IgD-negative memory B cell (primary cell): ENCODE data around the gene ARHGAP28. TPM values are rescaled to one million over a fixed set of nuclear protein-coding genes. Genes with fewer than 3 reads are reported as not detected.
A peak's percentile ranks its signal among the peaks of the same experiment; 100 is the strongest.

Experiments used
- H3K27ac Mint-ChIP-seq, 3 donors: one replicate each; pipeline ENCODE4 v1.8.0; 2020 to 2022; ENCODE audit warnings: mild to moderate bottlenecking in 3 of 3, mixed read lengths in 3 of 3, moderate library complexity in 1 of 3
- H3K27me3 Mint-ChIP-seq: one replicate; pipeline ENCODE4 v1.8.0; 2021; ENCODE audit warnings: mixed read lengths
- H3K36me3 Mint-ChIP-seq: one replicate; pipeline ENCODE4 v1.8.0; 2020; ENCODE audit warnings: mild to moderate bottlenecking, mixed read lengths
- H3K4me1 Mint-ChIP-seq, 3 donors: one replicate each; pipeline ENCODE4 v1.8.0; 2020 to 2022; ENCODE audit warnings: mixed read lengths in 3 of 3, mild to moderate bottlenecking in 1 of 3
- H3K4me3 Mint-ChIP-seq, 4 donors: one replicate each; pipeline ENCODE4 v1.8.0; 2020 to 2022; ENCODE audit warnings: mild to moderate bottlenecking in 4 of 4, mixed read lengths in 4 of 4, moderate library complexity in 3 of 4
- H3K9me3 Mint-ChIP-seq, 3 donors: one replicate each; pipeline ENCODE4 v1.8.0; 2020 to 2021; ENCODE audit warnings: mixed read lengths in 3 of 3, mild to moderate bottlenecking in 1 of 3
- polyA plus RNA-seq: library from polyadenylated mRNA; unstranded; fragments of 300-500 nt; fragmentation: Illumina TruSeq; gene quantifications from one replicate; pipeline ENCODE4 v1.2.3, GENCODE V29; 2021

ARHGAP28 gene
- polyA plus RNA-seq, 1 donor from 2014 or later, result not detected

- peaks cover 0 to 4% (median 3%) of the 10 kb centered on the region in 3 donors for H3K9me3 Mint-ChIP-seq
- H3K36me3 Mint-ChIP-seq, result no peaks in the 10 kb centered on the region
- H3K4me3 Mint-ChIP-seq, result no peak overlapping the region
- H3K27me3 Mint-ChIP-seq, result no peaks in the 10 kb centered on the region
- H3K27ac Mint-ChIP-seq, result no peak overlapping the region
- H3K4me1 Mint-ChIP-seq, result no peaks in the 10 kb centered on the region
Measured at GRCh38 chr18:6775702-6776101, 46.2 kb downstream of the ARHGAP28 start.

- Mint-ChIP-seq H3K4me3 (peak overlapping the region in 1 of 4 donors; percentile 82), H3K9me3 (peaks cover 0 to 4% (median 3%) of the 10 kb centered on the region in 3 donors), H3K4me1 (no peaks in the 10 kb centered on the region), H3K27me3 (no peaks in the 10 kb centered on the region), H3K36me3 (no peaks in the 10 kb centered on the region), H3K27ac (no peak overlapping the region)
Measured at GRCh38 chr18:6776188-6776587, 46.7 kb downstream of the ARHGAP28 start.

GRCh38 chr18:6777509-6777908 is 48.0 kb downstream of the ARHGAP28 start:
- no peaks in the 10 kb centered on the region for H3K36me3 Mint-ChIP-seq

GRCh38 chr18:6778459-6779247 is 49.1 kb downstream of the ARHGAP28 start:
- H3K4me3 Mint-ChIP-seq, result no peak overlapping the region
- H3K36me3 Mint-ChIP-seq, result no peaks in the 10 kb centered on the region
- H3K27ac Mint-ChIP-seq, result no peak overlapping the region
- no peaks in the 10 kb centered on the region for H3K27me3 Mint-ChIP-seq
- H3K9me3 Mint-ChIP-seq, result peaks cover 0 to 4% (median 3%) of the 10 kb centered on the region in 3 donors
- H3K4me1 Mint-ChIP-seq, result no peaks in the 10 kb centered on the region

More at GRCh38 chr18:6777509-6777908, 48.0 kb downstream of the ARHGAP28 start:
- H3K27me3 Mint-ChIP-seq, result no peaks in the 10 kb centered on the region
- H3K4me1 Mint-ChIP-seq, result no peaks in the 10 kb centered on the region
- H3K9me3 Mint-ChIP-seq, result peaks cover 0 to 4% (median 3%) of the 10 kb centered on the region in 3 donors
- H3K27ac Mint-ChIP-seq, result no peak overlapping the region
- H3K4me3 Mint-ChIP-seq, result no peak overlapping the region

- no peaks in the 10 kb centered on the region for H3K4me1 Mint-ChIP-seq
- H3K27ac Mint-ChIP-seq, result no peak overlapping the region
- H3K36me3 Mint-ChIP-seq, result no peaks in the 10 kb centered on the region
- peaks cover 0 to 4% (median 0%) of the 10 kb centered on the region in 3 donors for H3K9me3 Mint-ChIP-seq
- H3K4me3 Mint-ChIP-seq, result no peak overlapping the region
- H3K27me3 Mint-ChIP-seq, result no peaks in the 10 kb centered on the region
Measured at GRCh38 chr18:6781142-6781714, 51.7 kb downstream of the ARHGAP28 start.

GRCh38 chr18:6781796-6782195 is 52.3 kb downstream of the ARHGAP28 start:
- H3K4me3 Mint-ChIP-seq, result no peak overlapping the region
- no peaks in the 10 kb centered on the region for H3K4me1 Mint-ChIP-seq
- no peak overlapping the region for H3K27ac Mint-ChIP-seq
- H3K9me3 Mint-ChIP-seq, result peaks cover 0 to 4% (median 0%) of the 10 kb centered on the region in 3 donors
- H3K27me3 Mint-ChIP-seq, result no peaks in the 10 kb centered on the region
- no peaks in the 10 kb centered on the region for H3K36me3 Mint-ChIP-seq

GRCh38 chr18:6782861-6783260 is 53.3 kb downstream of the ARHGAP28 start:
- Mint-ChIP-seq H3K36me3 (no peaks in the 10 kb centered on the region), H3K27me3 (no peaks in the 10 kb centered on the region)

GRCh38 chr18:6784046-6784445 is 54.5 kb downstream of the ARHGAP28 start:
- Mint-ChIP-seq H3K36me3 (no peaks in the 10 kb centered on the region), H3K4me3 (no peak overlapping the region), H3K27ac (no peak overlapping the region), H3K27me3 (no peaks in the 10 kb centered on the region), H3K9me3 (peaks cover 0 to 4% (median 3%) of the 10 kb centered on the region in 3 donors), H3K4me1 (no peaks in the 10 kb centered on the region)

More at GRCh38 chr18:6782861-6783260, 53.3 kb downstream of the ARHGAP28 start:
- no peak overlapping the region for H3K27ac Mint-ChIP-seq
- peaks cover 0 to 2% (median 1%) of the 10 kb centered on the region in 3 donors for H3K9me3 Mint-ChIP-seq
- H3K4me1 Mint-ChIP-seq, result no peaks in the 10 kb centered on the region
- H3K4me3 Mint-ChIP-seq, result no peak overlapping the region

- no peaks in the 10 kb centered on the region for H3K27me3 Mint-ChIP-seq
Measured at GRCh38 chr18:6785001-6785400, 55.5 kb downstream of the ARHGAP28 start.

GRCh38 chr18:6785411-6785810 is 55.9 kb downstream of the ARHGAP28 start:
- H3K27ac Mint-ChIP-seq, result no peak overlapping the region
- no peak overlapping the region for H3K4me3 Mint-ChIP-seq
- H3K4me1 Mint-ChIP-seq, result no peaks in the 10 kb centered on the region
- peaks cover 0 to 6% (median 3%) of the 10 kb centered on the region in 3 donors for H3K9me3 Mint-ChIP-seq
- H3K27me3 Mint-ChIP-seq, result no peaks in the 10 kb centered on the region
- H3K36me3 Mint-ChIP-seq, result no peaks in the 10 kb centered on the region

More at GRCh38 chr18:6785001-6785400, 55.5 kb downstream of the ARHGAP28 start:
- H3K9me3 Mint-ChIP-seq, result peaks cover 0 to 4% (median 3%) of the 10 kb centered on the region in 3 donors
- no peak overlapping the region for H3K4me3 Mint-ChIP-seq
- no peak overlapping the region for H3K27ac Mint-ChIP-seq
- H3K4me1 Mint-ChIP-seq, result no peaks in the 10 kb centered on the region
- H3K36me3 Mint-ChIP-seq, result no peaks in the 10 kb centered on the region

- Mint-ChIP-seq H3K27me3 (no peaks in the 10 kb centered on the region), H3K36me3 (no peaks in the 10 kb centered on the region), H3K4me3 (no peak overlapping the region), H3K4me1 (no peaks in the 10 kb centered on the region), H3K27ac (no peak overlapping the region), H3K9me3 (peaks cover 3 to 7% (median 5%) of the 10 kb centered on the region in 3 donors)
Measured at GRCh38 chr18:6792391-6792790, 62.9 kb downstream of the ARHGAP28 start.

GRCh38 chr18:6793455-6793854 is 63.9 kb downstream of the ARHGAP28 start:
- Mint-ChIP-seq H3K36me3 (no peaks in the 10 kb centered on the region), H3K4me3 (no peak overlapping the region), H3K4me1 (no peaks in the 10 kb centered on the region), H3K27ac (no peak overlapping the region), H3K27me3 (no peaks in the 10 kb centered on the region), H3K9me3 (peaks cover 3% of the 10 kb centered on the region in 3 donors)

GRCh38 chr18:6793986-6794385 is 64.5 kb downstream of the ARHGAP28 start:
- no peaks in the 10 kb centered on the region for H3K4me1 Mint-ChIP-seq
- H3K27me3 Mint-ChIP-seq, result no peaks in the 10 kb centered on the region
- H3K4me3 Mint-ChIP-seq, result no peak overlapping the region
- H3K27ac Mint-ChIP-seq, result no peak overlapping the region
- H3K9me3 Mint-ChIP-seq, result peaks cover 3 to 5% (median 3%) of the 10 kb centered on the region in 3 donors
- H3K36me3 Mint-ChIP-seq, result no peaks in the 10 kb centered on the region

GRCh38 chr18:6795307-6795706 is 65.8 kb downstream of the ARHGAP28 start:
- Mint-ChIP-seq H3K4me3 (no peak overlapping the region), H3K27me3 (no peaks in the 10 kb centered on the region), H3K9me3 (peaks cover 2 to 7% (median 5%) of the 10 kb centered on the region in 3 donors), H3K36me3 (no peaks in the 10 kb centered on the region), H3K4me1 (no peaks in the 10 kb centered on the region), H3K27ac (no peak overlapping the region)

GRCh38 chr18:6796511-6796910 is 67.0 kb downstream of the ARHGAP28 start:
- H3K27ac Mint-ChIP-seq, result no peak overlapping the region
- H3K36me3 Mint-ChIP-seq, result no peaks in the 10 kb centered on the region
- H3K27me3 Mint-ChIP-seq, result no peaks in the 10 kb centered on the region
- H3K4me3 Mint-ChIP-seq, result no peak overlapping the region
- peaks cover 6 to 7% (median 6%) of the 10 kb centered on the region in 3 donors for H3K9me3 Mint-ChIP-seq
- no peaks in the 10 kb centered on the region for H3K4me1 Mint-ChIP-seq
